Spleen (tissue), 7 donors: Measurements from ENCODE around the gene PACRG.

Source experiments
- POLR2A ChIP-seq, 3 donors: fragments of 450-650 bp; IDR thresholded peaks; one replicate each; pipeline ENCODE4 v1.5.1; 2017; ENCODE audit warnings: antibody characterized with exemption in 3 of 3, mild to moderate bottlenecking in 1 of 3
- POLR2AphosphoS5 ChIP-seq, 3 donors: sonication (generic); formaldehyde crosslinking; IDR thresholded peaks; one replicate each; pipeline ENCODE4 v1.5.1; 2017; ENCODE audit warnings: antibody characterized with exemption in 3 of 3
- TF ChIP-seq, protein P1 (sequence below), 11 experiments: fragments of 200-600 bp in 7 of 11; fragments of 450-650 bp in 4 of 11; sonication (generic) in 4 of 11; IDR thresholded peaks in 8 of 11; conservative IDR thresholded peaks in 3 of 11; 1 replicate in 7 of 11; 2 replicates in 4 of 11; pipeline versions ENCODE4 v1.4.0 to v1.8.0; 2016 to 2021; ENCODE audit warnings: antibody characterized with exemption in 11 of 11, inconsistent platforms in 4 of 11, mild to moderate bottlenecking in 1 of 11
- donor health status: DM: no; HTN: no; CAD: no; lungs with moderate emphysema.
- donor health status: DM: no; HTN: no; CAD: no.
- donor health status: DM: no; HTN: no; CAD: no.

DNA sequence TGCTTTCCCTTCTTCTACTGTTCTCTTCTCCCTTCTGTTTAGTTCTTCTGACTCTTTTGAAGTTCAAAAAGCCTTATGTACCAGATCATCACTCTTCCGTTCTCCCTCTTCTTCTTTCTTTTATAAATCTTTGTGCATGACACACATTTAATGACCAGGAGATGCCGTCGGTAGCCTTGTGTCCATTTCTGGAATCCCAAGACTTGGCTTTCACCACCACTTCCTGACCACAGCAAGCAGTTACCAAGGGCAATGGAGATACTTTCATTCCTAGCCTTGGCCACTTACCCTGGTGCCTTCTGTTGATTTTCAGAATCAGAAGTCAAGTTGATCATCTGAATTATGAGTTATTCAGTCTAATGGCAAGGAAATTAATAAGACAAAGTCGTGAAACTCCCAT is 418.3 kb downstream of the PACRG start:
- TF ChIP-seq, protein P1, sequence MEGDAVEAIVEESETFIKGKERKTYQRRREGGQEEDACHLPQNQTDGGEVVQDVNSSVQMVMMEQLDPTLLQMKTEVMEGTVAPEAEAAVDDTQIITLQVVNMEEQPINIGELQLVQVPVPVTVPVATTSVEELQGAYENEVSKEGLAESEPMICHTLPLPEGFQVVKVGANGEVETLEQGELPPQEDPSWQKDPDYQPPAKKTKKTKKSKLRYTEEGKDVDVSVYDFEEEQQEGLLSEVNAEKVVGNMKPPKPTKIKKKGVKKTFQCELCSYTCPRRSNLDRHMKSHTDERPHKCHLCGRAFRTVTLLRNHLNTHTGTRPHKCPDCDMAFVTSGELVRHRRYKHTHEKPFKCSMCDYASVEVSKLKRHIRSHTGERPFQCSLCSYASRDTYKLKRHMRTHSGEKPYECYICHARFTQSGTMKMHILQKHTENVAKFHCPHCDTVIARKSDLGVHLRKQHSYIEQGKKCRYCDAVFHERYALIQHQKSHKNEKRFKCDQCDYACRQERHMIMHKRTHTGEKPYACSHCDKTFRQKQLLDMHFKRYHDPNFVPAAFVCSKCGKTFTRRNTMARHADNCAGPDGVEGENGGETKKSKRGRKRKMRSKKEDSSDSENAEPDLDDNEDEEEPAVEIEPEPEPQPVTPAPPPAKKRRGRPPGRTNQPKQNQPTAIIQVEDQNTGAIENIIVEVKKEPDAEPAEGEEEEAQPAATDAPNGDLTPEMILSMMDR (IDR thresholded peaks at IDR 0.05 in 8 of 11, conservative IDR thresholded peaks at IDR 0.05 in 3 of 11), result no peak
- TF ChIP-seq POLR2A (IDR thresholded peaks at IDR 0.05) (no peak), POLR2AphosphoS5 (IDR thresholded peaks at IDR 0.05) (no peak)
